ENCODE data around the gene ZBTB20. TPM values are rescaled to one million over a fixed set of nuclear protein-coding genes. Genes with fewer than 3 reads are reported as not detected.

ZBTB20 gene
- total RNA-seq, 1 experiment from 2014 or later = 25.9 TPM

DNA sequence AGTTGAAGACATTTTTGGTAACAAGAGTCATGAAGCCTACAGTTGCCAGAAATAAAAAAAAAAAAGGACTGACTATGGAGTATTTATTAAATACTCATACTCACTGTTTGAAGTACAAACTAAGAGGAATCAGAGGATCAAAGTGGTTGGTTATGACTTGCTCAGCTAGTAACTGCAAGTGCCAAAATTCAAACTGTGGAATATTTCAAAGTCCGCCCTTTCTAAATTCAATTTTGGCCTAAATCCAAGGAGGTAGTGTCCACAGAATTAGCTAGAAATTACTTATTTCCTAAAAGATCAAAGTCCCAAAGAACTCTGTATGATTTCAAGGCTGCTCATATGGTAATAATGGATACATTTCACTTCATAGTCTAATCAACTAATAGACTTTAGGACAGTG lies 274.5 kb downstream of the ZBTB20 start:
- no peak for DNase-seq (ENCODE audit: low read depth)

DNA sequence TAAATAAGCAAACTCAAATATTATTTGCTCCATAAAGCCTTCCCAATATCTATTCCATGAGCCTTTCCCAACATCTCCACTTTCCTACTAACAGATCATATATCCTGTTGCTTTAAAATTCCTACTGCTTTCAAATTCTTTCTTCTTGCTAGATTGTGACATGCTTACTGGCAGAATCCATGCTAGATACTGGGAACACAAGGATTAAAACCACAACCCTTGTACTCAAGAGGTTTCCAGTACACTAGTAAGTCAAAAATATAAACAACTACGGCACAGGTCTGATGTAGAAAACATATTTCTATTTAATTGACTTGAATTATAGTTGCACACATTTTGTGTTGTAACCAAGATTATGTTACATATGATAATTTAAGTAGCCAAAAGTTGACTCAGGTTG lies 275.0 kb downstream of the ZBTB20 start:
- DNase-seq (ENCODE audit: low read depth) = no peak

DNA sequence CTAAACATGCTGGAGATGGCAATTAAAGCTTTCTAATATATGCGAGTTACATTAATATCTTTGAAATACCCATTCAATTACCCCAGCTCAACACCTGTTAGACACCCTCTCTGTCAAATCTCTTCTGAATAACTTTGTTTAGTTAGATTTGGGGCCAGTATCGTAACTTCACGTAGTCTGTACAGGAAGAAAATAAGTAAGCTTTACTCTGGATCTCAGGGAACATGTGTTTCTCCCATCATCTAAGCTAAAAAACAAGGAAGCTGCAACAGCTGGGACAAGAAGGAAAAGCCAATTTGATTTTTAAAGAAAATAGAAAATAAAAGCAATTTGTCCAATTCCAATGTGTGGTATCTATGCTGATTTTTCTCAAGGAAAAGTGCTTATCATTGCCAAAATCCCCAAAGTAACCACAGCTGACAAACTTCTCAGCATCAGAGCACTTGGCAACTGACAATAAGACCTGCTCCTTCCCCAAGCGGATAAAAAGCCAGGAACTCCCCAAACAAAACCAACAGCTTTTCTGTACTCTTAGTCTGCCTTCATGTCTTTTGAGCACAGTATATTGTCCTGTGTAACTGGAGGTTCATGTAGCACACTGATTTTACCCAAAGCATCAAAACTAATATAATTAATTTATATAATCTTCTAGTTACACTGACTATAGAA lies 279.1 kb downstream of the ZBTB20 start:
- DNase-seq (ENCODE audit: low read depth) = no peak

DNA sequence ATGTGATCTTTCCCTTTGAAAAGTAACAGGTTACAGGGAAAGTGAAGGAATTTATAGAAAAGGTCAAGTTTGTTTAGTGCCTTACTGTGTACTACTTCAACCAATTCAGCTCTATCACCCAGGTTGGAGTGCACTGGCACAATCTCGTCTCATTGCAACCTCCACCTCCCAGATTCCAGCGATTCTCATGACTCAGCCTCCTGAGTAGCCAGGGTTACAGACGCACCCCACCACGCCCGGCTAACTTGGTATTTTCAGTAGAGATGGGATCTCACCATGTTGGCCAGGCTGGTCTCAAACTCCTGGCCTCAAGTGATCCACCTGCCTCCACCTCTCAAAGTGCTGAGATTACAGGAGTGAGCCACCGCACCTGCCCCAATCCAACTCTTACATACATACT lies 279.7 kb downstream of the ZBTB20 start:
- no peak for DNase-seq (ENCODE audit: low read depth)

DNA sequence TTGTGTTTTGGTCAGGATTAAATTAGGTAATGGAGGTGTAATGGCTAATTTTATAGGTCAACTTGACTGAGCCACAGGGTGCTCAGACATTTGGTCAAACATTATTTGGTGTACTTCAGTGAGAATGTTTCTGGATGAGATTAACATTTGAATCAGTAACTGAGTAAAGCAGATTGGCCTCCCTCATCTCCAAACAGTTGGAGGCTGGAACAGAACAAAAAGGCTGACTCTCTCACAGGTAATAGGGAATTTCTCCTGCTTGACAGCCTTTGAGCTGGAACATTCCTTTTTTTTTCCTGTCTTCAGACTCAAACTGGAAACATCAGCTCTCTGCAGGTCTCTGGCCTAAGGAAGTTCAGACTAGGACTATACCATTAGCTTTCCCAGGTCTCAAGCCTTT lies 280.7 kb downstream of the ZBTB20 start:
- no peak for DNase-seq (ENCODE audit: low read depth)

DNA sequence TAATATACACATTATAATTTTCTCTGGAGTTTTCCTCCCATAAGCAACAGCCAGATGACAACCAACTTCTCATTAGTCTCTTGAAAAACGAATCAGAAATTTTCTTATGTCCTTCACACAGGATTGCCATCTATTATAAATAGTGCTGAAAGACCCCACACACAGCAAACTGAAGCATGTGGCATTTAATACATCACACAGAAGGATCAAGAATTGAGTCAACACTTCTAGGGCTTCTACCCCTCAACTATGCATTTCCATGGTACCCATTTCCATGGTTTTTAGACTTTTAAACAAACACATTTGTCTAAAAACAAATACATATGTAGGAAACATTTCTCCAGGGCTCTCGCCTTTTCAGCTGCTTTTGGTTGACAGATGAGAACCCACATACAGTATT lies 282.1 kb downstream of the ZBTB20 start:
- DNase-seq (ENCODE audit: low read depth) = no peak

DNA sequence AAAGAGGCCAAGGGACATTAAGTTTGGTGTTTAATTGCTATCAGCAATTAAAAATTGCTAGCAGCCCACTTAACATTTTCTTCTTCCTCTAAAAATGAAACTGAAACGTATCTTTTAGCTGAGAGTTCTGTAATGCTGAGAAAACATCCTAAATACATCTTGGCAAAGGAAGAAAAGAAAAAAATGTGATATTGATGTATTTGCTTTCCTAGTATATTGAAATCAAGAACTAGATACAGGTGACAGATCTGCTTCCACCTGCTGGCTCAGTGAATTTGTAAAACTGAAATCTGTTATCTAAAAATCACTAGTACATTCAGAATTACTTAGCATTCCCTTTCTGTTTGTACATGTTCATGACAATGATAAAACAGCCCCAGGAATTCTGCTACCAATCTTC lies 283.2 kb downstream of the ZBTB20 start:
- no peak for DNase-seq (ENCODE audit: low read depth)

DNA sequence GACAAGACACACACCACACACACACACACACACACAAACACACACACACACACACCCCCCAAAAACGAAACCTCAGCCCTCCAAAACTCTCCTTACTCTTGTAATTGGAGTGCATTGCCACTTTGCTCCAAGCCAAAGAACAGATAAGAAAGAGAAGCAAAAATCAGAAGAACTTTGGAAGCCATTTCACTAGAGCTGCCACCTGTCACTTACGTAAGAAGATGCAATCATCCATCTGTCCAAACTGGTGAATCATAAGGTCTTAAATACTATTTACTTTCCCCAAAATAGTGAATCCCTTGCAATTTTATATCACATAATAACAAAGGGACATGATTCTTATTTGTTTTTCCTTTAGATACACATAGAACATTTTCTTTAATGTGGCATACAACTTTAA lies 285.4 kb downstream of the ZBTB20 start:
- DNase-seq (ENCODE audit: low read depth) = no peak

DNA sequence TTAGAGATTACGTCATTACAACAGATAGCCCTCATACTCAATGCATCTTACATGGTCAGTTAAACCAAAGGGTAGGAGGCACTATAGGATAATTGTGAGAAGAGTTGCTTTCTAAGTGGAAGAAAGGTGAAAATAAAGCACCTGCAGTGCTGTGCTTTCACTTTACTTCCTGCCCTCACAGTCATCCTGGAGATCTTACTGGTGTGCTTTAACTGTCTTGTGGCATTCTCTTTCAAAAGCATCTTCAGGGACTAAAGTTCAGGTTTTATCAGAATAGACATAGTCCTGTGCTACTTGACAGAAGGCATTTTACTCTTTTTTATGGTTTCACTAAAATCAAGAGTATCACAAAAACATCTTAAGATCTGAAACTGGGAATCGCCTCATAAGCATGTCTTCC lies 286.6 kb downstream of the ZBTB20 start:
- no peak for DNase-seq (ENCODE audit: low read depth)

DNA sequence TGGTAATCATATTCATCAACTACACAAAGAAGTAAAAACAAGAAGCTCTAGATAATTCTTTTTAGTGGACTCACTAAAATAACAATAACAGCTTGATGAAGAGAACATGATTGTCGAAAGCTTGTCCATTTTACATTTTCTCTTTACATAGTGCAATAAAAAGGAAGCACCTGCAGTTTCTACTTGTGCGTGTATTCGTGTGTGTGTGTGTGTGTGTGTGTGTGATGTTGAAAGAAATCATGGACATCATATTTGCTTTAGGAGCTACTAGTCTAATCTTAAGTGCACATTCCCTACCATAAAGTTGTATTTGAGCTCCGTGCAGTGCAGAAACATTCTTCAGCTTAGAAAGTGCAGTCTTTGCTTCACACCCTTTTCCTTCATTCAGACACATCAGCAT lies 288.8 kb downstream of the ZBTB20 start:
- DNase-seq (ENCODE audit: low read depth) = no peak

DNA sequence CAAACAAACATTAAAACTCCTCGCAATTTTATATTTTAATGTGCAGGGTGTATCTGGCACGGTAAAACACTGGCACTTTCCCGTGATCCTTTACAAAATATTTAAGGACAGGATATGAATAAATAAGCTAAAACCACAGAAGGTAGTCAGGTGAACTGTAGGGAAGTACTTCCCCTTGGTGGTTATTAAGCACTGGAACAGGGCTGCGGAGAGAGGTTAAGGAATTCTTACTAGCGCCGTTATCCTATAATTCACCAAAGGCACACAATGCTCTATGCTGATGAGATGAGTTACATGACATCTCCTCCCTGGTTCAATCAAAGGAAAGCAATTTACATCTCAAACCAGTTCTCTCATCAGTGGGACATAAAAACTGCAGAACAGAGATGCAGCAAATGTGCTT lies 289.8 kb downstream of the ZBTB20 start:
- DNase-seq (ENCODE audit: low read depth) = no peak

DNA sequence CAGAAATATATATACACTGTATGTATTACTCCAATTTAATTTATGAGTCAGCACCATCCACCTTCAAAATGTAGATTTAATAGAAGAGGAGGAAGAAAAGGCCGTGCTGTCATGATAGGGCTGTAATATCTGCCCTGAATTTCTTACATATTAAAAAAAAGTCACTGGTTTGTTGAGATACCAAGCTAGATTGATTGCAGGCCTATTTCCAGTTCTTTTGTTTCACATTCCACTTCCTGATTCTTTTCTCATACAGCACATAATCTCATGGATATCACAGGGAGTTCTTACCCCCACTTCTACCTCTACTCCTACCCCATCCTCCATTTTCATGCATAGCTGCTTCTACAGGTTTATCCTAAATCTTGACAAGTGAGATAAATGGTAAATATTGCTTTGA lies 290.3 kb downstream of the ZBTB20 start:
- DNase-seq (ENCODE audit: low read depth) = no peak

DNA sequence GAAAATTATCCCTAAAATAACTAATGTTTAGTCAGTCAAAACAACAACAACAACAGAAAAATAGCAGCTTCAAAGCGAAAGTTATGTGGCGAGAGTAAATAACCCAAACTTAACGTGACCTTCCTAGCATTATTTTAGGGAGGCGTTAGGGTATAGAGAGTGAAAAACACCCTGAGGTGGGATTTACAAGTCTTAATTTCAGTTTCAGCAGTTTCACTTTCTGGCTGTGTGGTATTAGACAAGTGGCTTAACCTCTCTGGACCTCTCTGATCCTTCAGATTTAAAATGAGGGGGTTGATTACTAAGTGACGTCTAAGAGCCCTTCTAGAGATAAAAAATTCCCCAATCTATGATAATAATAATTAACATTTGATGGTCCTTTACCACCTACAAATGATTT lies 291.2 kb downstream of the ZBTB20 start:
- DNase-seq (ENCODE audit: low read depth) = no peak

DNA sequence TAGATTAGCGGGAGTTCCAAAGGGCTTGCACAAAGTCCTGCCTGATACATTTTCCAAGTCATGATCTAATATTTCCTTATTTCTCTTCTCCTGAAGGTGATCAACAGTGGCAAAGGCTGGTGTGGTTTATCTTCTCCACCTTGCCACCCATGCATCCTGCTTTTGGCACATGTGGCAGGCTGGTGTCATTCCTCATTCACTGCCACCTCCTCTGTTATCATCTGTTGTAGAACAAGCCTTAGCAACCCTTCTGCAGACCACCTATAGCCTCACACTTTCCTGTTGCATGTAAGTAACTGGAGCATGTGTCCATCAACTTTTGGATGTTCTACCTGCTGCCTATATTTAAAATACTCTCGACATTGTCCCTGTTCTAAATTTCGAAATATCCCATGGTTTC lies 294.1 kb downstream of the ZBTB20 start:
- DNase-seq (ENCODE audit: low read depth) = no peak

DNA sequence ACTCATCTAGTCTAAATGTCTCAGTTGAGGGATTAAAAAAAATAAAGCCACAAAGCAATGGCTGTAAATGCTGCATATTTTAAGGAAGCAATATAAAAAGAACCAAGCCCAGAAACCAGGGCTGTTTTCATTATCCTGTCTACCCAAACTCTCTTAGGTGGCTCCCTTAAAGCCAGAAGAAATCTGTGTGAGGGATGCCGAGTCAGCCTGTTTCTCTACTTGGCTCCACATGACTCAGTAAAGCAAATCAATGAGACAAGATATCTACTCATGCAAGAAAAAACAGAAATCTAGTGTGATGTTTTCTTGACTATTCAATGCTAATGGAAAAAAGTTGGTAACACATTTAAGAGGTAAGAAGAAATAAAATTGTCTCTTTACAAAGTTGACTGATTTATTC lies 296.2 kb downstream of the ZBTB20 start:
- peak; percentile 10 for DNase-seq (ENCODE audit: low read depth)

DNA sequence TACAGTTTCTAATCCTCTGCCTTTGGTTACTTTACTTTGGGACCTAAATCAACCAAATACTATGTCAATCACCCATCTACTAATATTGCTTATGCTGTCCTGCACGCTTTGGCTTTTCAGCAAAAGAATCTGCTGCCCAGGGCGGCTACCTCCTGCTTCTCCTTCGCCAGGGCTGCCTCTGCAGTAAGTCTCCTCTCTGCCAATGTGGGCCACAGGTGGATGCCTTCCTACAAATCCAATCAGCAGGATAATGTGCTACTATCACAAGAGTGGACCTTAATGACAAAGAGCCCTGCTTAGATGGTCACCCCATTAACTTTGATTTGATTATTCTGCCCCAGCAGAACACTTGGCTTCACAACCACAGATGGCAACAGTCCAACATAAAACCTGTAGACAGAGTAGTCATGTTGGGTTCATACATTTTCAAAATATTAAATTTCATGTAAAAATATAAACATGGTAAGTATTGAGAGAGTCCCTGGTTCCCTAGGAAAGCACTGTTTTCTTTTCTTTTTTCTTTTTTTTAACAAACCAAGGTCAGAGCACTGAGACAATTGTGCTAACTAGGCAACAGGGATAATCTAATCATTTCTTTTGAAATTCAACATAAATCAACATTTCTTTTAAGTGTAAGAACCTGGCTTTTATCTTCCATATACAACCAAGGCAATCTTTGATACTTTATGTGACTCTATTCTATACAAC lies 298.3 kb downstream of the ZBTB20 start:
- DNase-seq (ENCODE audit: low read depth) = no peak

DNA sequence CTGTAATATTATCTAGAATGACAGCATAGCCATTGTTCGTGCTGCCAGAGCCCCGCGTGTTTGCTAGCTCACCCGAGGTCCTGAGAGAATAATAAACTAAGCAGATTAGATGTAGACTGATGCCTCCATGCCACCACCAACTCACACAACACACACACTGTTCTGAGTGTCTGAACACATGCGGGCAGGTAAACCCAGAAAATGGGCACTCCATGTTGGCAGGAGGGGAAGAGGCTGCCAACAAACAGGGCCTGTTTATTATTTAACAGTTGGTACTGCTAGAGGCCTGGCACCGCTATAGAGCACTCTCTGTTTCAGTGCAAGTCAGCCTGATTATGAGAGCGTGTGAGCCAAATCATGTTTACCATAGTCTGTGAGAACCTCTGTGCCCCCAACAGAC lies 299.0 kb downstream of the ZBTB20 start:
- no peak for DNase-seq (ENCODE audit: low read depth)

DNA sequence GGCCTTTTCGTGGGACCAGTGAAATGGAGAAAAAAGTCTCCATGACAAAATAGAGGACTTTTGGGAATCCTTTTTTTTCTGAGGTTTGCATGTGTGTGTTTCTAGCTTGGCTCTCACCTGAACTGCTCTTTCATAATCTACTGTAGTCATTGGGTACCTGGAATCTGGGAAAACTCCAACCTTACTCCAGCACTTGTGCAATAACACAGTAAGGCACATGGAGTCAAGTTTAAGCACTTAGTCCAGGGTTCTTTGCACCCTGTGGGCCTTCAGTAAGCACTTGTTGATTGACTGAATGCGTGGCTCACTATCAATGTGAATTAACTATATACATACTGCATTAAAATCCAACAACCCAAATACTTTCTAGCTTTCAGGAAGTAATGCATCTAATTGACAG lies 299.5 kb downstream of the ZBTB20 start:
- no peak for DNase-seq (ENCODE audit: low read depth)

DNA sequence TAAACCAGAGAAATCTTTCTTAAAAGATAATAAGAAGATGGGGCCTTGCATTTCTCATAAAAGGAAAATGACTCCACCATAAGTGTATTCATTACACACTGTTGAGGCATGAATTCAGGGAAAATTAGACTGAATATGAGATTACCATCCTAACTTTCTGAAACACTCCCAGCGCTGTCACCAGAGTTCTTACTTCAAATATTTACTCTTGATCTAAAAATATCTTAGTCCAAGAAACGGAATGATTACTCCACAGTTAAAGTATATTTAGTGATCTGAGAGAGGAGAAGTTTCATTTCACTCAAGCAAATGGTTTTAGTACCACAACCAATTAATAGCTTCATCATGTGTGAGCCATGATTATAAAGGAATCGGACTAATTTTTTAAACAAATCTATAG lies 300.3 kb downstream of the ZBTB20 start:
- no peak for DNase-seq (ENCODE audit: low read depth)

DNA sequence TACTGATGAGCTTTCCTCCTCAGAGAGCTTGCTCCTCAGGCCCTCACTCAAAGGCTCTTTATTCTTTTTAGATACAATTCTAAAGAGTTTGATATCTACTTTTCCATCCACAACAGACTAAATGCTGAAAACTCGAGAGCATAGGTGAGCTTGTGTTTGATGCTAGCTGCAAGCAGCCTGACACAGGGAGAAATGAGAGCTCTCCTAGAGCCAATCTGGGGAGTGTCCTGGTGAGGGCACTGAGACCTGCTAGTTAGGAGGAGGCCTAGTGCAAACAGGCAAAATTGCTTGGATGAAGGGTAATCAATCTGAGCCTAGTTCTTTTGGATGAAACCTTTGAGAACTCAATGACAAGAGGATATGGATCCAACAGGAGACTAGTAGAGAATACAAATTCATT lies 300.8 kb downstream of the ZBTB20 start:
- no peak for DNase-seq (ENCODE audit: low read depth)

DNA sequence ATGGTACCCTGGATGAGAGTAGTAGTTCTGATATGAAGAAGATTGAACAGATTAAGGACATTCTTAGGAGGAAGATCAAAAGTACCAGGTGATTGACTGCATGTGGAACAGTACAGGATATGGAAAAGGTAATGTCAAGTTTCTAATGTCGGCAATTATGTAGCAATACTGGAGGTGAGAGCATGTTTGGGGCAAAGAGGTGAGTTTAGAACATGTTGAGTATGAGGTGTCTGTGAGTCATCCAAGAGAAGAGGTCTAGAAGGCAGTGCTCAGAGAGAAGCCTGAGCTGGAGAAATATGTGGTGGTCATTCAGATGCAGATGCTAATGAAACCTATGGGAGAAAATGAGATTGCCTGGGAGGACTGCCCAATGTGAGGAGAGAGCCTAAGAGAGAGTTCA lies 305.6 kb downstream of the ZBTB20 start:
- DNase-seq (ENCODE audit: low read depth) = peak; percentile 26

DNA sequence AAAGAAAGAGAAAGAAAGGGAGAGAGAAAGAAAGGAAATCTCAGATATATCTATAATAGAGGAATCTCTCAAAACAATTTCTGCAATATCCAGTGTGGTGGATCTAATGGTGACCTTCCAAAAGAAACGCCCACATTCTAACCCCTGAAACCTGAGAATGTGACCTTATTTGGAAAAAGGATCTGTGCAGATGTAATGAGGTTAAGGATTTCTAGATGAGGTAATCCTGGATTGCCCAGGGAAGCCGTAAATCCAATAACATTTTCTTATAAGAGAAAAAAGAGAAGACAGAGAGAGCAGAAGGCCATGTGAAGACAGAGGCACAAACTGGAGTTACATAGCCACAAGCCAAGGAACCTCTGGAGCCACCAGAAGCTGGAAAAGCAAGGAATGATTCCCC lies 307.6 kb downstream of the ZBTB20 start:
- DNase-seq (ENCODE audit: low read depth) = peak; percentile 36

DNA sequence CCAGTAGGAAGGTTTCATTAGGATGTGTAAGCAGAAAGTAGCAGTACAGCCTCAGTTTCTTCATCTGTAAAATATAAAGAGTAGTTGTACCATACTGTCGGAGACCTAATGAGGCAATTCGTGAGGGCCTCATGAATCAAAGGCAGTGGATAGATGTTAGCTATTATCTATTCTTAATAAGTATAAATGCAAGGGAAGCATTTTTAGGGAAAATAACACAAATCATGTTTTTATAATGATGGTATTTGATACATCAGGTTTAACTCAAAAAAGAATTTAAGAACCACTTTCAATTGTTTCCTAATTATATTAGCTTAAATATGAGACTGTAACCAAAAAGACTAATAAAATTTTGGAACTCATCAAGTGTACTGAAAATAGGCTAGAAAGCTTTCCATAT lies 309.1 kb downstream of the ZBTB20 start:
- no peak for DNase-seq (ENCODE audit: low read depth)
